NCI-H524 (cell line): Measurements from ENCODE around the gene ZNF215.
A peak's percentile ranks its signal among the peaks of the same experiment; 100 is the strongest.
"Not testable (repeated sequence)": the region's sequence is repeated elsewhere in the genome, so short reads cannot be mapped to it uniquely, and the experiment has no call there.

Experiments
- DNase-seq, 2 experiments: peaks; one replicate each; lab custom pipeline; 2025; lab: John Stamatoyannopoulos, UW

Gene ZNF215

DNA sequence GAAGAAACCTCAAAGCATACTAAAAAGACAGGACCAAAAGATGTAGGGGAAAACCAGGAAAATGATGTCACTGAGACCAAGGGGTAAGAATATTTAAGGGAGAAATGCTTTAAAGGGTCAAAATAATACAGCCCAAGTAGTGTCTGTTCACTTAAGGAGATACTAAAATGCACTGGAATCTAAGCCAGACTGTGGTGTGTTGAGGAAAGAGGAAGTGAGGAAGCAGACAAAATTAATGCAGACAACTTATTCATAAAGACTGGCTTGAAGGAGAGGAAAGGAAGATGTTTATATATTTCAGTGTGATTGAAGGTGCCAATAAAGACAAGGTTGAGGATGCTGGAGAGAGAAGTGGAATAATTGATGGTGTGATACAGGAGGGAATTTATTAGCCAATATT, 15.7 kb downstream of the ZNF215 start:
- no peak for DNase-seq

DNA sequence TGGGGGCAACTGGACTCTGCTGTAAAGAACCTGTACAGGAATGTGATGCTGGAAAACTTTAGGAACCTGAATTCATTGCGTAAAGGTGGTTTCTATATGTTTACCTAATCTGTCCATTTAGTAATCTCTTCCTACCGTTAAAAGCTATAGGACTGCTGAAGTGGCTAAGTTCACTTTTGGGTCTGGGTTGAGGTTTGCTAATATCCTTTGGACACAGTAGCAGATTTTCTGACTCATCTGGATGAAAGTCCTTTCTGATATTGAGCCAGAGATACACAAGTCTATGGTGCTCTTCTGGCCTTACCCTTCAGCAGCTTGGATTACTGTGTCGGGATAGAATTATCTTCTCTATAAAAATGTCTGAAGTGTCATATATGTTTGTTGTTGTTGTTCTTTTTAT, 16.9 kb downstream of the ZNF215 start:
- no peak for DNase-seq

DNA sequence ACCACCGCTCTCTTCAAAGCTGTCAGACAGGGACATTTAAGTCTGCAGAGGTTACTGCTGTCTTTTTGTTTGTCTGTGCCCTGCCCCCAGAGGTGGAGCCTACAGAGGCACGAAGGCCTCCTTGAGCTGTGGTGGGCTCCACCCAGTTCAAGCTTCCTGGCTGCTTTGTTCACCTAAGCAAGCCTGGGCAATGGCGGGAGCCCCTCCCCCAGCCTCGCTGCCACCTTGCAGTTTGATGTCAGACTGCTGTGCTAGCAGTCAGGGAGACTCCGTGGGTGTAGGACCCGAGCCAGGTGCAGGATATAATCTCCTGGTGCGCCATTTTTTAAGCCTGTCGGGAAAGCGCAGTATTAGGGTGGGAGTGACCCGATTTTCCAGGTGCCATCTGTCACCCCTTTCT, 28.0 kb downstream of the ZNF215 start:
- not testable (repeated sequence) for DNase-seq

DNA sequence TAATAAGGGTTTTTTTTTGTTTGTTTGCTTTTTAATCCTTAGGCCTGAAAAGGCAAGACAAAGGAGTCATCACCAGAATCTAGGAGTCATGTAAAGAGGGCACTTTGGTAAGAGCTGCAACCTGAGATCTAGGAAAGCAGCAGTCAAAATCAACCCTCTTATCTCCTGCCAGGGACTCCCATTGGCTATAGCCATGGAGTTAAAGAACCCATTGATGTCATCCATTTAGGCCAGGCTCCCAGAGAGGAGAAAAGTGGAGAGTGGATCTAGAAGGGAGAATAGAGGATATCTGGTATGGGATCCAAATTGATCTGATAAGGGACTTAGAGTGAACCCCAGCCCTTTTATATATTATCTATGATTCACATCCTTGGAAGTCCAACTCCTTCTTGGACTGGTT, 35.9 kb downstream of the ZNF215 start:
- DNase-seq, result no peak

DNA sequence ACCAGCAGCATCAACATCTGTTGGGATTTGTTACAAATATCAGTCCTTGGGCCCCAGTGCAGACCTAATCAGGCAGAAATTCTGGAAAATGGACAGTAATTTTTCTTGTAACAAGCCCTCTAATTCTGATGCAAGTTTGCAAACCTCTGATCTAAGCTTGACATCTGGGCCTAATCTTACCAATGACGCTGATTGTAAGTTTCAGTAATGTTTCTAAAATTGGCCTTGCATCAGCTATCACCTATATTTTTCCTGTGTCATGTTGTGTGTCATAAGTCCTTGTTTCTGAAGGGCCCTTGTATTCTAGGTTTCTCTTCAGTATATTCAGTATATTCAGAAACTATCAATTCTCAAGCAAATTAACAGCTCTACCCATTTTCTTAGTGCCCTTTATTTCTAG, 36.4 kb downstream of the ZNF215 start:
- no peak for DNase-seq

DNA sequence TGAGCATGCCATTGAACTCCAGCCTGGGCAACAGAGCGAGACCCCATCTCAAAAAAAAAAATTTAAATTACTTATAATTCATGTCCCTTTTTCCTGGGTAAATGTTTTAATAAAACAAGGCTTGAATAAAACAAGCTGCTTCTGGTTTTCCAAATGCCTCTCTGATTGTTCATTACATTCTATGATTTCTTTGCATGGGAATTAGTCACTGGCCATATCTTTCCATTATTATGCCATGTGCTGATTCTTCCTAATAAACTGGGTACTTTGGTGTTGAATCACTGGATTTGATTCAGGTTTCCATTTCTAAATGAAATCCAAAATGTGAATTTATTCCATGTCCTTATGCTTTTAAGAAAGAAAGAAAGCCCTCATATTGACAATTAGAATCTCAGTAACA, 42.6 kb downstream of the ZNF215 start:
- DNase-seq, result no peak

DNA sequence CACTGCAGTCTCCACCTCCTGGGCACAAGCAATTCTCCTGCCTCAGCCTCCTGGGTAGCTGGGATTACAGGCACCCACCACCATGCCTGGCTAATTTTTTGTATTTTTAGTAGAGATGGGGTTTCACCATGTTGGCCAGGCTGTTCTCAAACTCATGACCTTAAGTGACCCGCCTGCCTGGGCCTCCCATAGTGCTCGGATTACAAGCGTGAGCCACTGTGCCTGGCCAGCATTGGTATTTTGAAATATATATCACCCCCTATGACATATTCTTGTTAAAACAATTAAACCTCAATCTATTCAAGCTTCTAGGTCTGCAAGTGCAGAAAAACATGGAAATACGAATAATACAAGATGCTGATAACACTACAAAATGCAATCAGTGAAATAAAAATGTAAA, 43.6 kb downstream of the ZNF215 start:
- DNase-seq, result not testable (repeated sequence)

DNA sequence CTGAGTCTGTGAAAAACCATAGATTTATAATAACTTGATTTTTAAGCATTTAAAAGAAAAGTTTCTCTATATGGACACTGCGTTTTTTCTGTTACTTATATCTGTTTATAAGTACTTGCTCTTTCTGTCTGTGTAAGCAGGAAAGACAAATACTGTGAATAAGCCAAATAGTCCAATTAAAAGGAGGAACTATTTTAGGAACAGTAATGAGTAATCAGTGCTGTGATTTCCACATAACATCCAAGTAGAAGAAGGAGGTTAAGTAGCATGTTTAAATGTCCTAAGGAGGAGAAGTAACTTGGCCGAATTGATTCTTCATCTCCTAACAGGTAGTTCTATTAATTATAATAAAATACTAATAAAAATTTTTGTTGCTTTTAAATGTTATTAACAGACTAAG, 53.1 kb downstream of the ZNF215 start:
- DNase-seq, result no peak

DNA sequence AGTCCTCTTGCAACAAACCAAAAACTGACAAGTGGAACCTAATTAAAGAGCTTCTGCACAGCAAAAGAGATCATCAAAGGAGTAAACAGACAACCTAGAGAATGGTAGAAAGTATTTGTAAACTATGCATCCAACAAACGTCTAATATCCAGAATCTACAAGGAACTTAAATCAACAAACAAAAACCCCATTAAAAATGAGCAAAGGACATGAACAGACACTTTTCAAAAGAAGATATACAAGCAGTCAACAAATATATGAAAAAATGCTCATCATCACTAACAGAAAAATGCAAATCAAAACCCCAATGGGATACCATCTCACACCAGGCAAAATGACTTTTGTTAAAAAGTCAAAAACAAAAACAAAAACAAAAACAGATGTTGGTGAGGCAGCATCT, 60.3 kb downstream of the ZNF215 start:
- no peak for DNase-seq

DNA sequence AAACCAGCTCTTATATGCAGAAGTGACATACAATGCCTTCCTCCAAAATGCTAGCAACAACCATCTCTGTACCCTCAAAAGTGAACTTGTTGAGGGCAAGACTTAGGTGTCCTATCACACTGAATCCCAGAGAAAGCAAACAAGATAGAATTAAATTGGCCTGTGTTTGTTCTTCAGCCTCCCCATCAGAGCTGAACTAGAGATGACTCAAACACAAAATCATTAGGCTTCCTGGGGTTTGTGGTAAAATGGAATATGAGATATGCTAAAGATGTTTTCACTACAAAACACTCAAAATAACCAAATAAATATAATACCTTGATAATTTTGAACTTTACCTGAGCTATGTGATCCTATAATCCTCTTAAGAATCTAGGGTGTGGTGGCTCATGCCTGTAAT, 62.3 kb downstream of the ZNF215 start:
- no peak for DNase-seq

DNA sequence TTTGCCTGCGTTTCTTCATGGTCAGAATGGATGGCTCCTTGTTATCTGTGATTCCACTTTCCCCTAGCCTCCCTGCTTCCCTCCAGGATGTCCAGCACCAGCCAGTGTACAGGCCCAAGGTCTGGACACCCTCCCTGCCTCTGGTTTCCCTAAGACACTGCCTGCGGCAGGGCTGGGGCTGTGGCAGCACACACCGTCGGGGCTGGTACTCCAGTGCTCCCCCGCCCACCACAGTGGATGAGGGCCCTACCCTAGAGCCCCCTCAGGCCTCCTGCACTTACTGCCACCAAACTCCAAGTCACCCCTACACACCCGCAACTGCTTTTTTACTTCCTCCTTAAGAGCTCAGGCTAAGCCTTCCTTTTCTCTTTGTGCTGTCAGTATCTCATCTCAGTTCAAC, 65.0 kb downstream of the ZNF215 start:
- no peak for DNase-seq

DNA sequence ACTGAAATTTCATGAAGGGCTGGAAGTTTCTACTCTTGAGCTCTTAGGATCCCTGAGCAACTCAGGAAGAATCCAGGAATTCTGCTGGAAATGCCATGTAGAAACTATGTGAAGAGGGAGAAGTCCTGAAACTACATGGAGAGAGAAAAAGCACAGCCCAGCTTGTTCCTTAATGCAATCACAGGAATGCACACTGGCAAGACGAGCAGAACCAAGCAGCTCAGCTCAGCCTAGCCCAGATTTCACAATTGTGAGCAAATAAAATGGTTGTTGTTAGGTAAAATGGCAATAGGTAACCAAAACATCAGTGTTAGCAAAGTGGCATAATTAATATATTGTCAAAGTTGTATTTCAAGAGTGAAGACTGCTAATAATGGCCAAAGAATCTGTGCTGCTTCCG, 65.8 kb downstream of the ZNF215 start:
- DNase-seq, result no peak

DNA sequence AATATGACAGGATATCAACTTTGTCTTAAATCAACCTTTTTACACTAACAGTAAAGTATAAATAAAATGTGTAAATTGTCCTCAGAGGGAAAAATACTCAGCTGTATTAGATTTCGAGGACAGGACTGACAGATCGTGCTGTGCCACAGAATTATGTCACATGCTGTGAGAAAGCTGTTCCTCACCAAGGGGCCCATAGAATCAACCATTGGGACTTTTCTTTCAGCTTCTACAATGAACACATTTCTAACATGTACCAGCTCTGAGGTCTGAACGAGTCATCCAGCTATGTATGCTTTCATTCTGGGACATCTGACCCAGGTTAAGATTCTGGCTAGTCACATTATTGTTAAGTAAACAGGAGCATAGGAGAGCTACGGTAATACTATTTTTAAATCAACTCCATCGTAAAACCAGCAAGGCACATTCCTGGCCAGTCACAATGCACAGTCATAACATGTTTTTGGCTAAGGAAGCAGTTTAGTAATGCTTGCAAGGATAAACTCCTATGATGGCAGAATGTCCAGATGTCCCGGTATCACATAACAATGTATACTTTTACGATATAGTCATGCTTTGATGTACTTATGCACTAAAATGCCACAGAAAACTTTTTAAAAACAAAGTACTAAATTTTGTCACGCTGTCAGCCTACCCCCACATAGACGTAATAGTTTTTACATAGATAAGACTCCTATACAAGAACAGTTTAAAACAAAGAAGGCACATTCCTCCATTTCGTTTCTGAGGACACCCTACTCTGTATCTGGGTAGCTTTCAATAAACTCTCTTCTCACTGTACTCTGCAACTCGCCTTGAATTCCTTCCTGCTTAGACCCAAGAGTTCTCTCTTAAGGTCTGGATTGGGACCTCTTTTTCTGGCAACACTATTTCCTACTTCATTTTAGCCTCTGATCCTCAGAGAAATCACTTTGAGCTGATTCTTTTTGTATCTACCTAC, 66.5 kb downstream of the ZNF215 start:
- peak in 1 of 2 experiments; percentile 20 for DNase-seq

DNA sequence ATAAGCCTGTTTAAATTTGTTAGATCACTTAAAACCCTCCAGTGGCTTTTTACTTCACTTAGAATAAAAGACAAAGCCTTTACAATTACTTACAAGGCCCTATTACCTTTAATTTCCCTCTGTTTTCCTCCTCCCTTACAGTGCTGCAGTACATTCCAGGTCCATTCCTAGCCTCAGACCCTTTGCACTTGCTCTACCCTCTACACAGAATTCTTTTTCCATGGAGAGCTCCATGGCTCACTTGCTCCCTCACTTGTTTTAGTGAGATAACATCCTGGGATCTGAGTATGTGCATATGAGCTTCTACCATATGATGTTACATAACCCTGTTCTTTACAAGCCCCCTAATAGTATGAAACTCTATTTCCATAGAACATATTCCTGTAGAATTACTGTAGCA, 69.5 kb downstream of the ZNF215 start:
- no peak for DNase-seq

DNA sequence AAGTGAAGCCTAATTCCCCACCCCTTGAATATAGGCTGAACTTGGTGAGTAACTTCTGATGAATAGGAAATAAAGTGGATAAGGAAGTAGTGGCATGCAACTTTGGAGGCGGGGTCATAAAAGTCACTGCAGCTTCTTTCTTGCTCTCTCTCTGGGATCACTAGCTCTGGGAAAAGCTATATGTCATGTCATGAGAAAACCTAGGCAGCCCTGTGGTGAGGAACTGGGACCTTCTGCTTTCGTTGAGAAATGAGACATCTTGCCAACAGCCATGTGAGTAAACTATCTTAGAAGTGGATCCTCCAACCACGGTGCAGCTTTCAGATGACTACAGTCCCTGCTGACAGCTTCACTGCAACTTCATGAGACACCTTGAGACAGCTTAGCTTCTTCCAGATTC, 78.3 kb downstream of the ZNF215 start:
- no peak for DNase-seq
